WTC11 (cell line): ENCODE measurements around the gene PHKA2.

Experiments used
- CREB1 ChIP-seq: sonication (generic); formaldehyde crosslinking; IDR thresholded peaks from 2 replicates; pipeline ENCODE4 v1.8.0; 2023; ENCODE audit warnings: mild to moderate bottlenecking, missing genetic modification reagents
- CTCF ChIP-seq: fragments of 200-600 bp; IDR thresholded peaks from 2 replicates; pipeline ENCODE4 v1.8.0; 2022; ENCODE audit warnings: antibody characterized with exemption
- MAX ChIP-seq: sonication (generic); formaldehyde crosslinking; IDR thresholded peaks from 2 replicates; pipeline ENCODE4 v1.8.0; 2022; ENCODE audit warnings: mild to moderate bottlenecking, missing genetic modification reagents
- MLX ChIP-seq: sonication (generic); formaldehyde crosslinking; IDR thresholded peaks from 2 replicates; pipeline ENCODE4 v1.8.1; 2023; ENCODE audit warnings: mild to moderate bottlenecking, missing genetic modification reagents, moderate library complexity
- MYBL2 ChIP-seq: sonication (generic); formaldehyde crosslinking; IDR thresholded peaks from 2 replicates; pipeline ENCODE4 v1.8.1; 2023; ENCODE audit warnings: mild to moderate bottlenecking, moderate library complexity, missing genetic modification reagents
- NR1H2 ChIP-seq: sonication (generic); formaldehyde crosslinking; IDR thresholded peaks from 2 replicates; pipeline ENCODE4 v1.9.0; 2021; ENCODE audit warnings: mild to moderate bottlenecking, moderate library complexity, missing genetic modification reagents
- SMAD3 ChIP-seq: sonication (generic); formaldehyde crosslinking; IDR thresholded peaks from 2 replicates; pipeline ENCODE4 v1.8.0; 2022; ENCODE audit warnings: missing genetic modification reagents, mild to moderate bottlenecking, borderline replicate concordance
- USF2 ChIP-seq: sonication (generic); formaldehyde crosslinking; IDR thresholded peaks from 2 replicates; pipeline ENCODE4 v1.8.1; 2023; ENCODE audit warnings: mild to moderate bottlenecking, missing genetic modification reagents, moderate library complexity
- ZNF232 ChIP-seq: sonication (generic); formaldehyde crosslinking; IDR thresholded peaks from 2 replicates; pipeline ENCODE4 v1.8.0; 2022; ENCODE audit warnings: mild to moderate bottlenecking, missing genetic modification reagents
- TF ChIP-seq, protein P1 (sequence below): sonication (generic); formaldehyde crosslinking; conservative IDR thresholded peaks from 2 replicates; pipeline ENCODE4 v1.8.1; 2022; ENCODE audit warnings: mild to moderate bottlenecking, missing genetic modification reagents
- TF ChIP-seq, protein P2 (sequence below): sonication (generic); formaldehyde crosslinking; IDR thresholded peaks from 2 replicates; pipeline ENCODE4 v1.8.1; 2022; ENCODE audit warnings: missing genetic modification reagents, borderline replicate concordance
- TF ChIP-seq, protein P3 (sequence below): sonication (generic); formaldehyde crosslinking; IDR thresholded peaks from 2 replicates; pipeline ENCODE4 v1.8.1; 2023; ENCODE audit warnings: mild to moderate bottlenecking, moderate library complexity, missing genetic modification reagents
- TF ChIP-seq, protein P4 (sequence below): sonication (generic); formaldehyde crosslinking; IDR thresholded peaks from 2 replicates; pipeline ENCODE4 v1.8.0; 2022; ENCODE audit warnings: mild to moderate bottlenecking, missing genetic modification reagents

DNA sequence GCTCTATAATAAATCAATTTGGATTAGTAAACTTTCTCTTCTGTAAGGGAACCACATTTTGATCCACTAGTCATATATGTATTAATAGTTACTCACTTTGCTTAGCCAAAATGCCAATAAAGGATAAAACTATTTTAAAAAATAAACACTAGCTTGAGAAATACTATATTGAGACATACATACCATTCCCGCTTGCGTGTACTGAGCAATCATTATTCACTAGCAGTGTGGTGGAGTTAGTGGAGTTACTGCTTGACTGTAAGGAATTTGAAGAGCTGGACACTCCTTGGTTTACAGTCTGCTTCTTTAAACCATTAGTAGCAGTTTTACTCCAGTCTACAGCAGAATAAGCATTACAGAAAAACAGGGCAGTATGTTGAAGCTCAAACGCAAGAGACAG lies 10.8 kb upstream of the PHKA2 start:
- TF ChIP-seq CTCF = no peak
- TF ChIP-seq, protein P1, sequence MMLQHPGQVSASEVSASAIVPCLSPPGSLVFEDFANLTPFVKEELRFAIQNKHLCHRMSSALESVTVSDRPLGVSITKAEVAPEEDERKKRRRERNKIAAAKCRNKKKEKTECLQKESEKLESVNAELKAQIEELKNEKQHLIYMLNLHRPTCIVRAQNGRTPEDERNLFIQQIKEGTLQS (CRISPR knock-in tag) = no peak
- TF ChIP-seq MLX (CRISPR knock-in tag) = no peak
- no peak for TF ChIP-seq USF2 (CRISPR knock-in tag)
- no peak for TF ChIP-seq NR1H2 (CRISPR knock-in tag)
- TF ChIP-seq, protein P2, sequence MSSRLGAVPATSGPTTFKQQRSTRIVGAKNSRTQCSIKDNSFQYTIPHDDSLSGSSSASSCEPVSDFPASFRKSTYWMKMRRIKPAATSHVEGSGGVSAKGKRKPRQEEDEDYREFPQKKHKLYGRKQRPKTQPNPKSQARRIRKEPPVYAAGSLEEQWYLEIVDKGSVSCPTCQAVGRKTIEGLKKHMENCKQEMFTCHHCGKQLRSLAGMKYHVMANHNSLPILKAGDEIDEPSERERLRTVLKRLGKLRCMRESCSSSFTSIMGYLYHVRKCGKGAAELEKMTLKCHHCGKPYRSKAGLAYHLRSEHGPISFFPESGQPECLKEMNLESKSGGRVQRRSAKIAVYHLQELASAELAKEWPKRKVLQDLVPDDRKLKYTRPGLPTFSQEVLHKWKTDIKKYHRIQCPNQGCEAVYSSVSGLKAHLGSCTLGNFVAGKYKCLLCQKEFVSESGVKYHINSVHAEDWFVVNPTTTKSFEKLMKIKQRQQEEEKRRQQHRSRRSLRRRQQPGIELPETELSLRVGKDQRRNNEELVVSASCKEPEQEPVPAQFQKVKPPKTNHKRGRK (CRISPR knock-in tag) = no peak
- TF ChIP-seq MAX = no peak
- TF ChIP-seq ZNF232 (CRISPR knock-in tag) = no peak
- no peak for TF ChIP-seq MYBL2 (CRISPR knock-in tag)
- no peak for TF ChIP-seq CREB1 (CRISPR knock-in tag)
- TF ChIP-seq, protein P3, sequence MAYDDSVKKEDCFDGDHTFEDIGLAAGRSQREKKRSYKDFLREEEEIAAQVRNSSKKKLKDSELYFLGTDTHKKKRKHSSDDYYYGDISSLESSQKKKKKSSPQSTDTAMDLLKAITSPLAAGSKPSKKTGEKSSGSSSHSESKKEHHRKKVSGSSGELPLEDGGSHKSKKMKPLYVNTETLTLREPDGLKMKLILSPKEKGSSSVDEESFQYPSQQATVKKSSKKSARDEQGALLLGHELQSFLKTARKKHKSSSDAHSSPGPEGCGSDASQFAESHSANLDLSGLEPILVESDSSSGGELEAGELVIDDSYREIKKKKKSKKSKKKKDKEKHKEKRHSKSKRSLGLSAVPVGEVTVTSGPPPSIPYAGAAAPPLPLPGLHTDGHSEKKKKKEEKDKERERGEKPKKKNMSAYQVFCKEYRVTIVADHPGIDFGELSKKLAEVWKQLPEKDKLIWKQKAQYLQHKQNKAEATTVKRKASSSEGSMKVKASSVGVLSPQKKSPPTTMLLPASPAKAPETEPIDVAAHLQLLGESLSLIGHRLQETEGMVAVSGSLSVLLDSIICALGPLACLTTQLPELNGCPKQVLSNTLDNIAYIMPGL (CRISPR knock-in tag) = no peak
- TF ChIP-seq SMAD3 (CRISPR knock-in tag) = no peak
- TF ChIP-seq, protein P4, sequence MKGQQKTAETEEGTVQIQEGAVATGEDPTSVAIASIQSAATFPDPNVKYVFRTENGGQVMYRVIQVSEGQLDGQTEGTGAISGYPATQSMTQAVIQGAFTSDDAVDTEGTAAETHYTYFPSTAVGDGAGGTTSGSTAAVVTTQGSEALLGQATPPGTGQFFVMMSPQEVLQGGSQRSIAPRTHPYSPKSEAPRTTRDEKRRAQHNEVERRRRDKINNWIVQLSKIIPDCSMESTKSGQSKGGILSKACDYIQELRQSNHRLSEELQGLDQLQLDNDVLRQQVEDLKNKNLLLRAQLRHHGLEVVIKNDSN (CRISPR knock-in tag) = no peak
